Embryonic facial prominence (tissue), 1 donor: ENCODE measurements around the gene NPHS2.

Experiments used
- DNase-seq: peaks from one replicate; pipeline ENCODE4 v3.0.0-alpha.2; 2016; ENCODE audit errors: extremely low spot score

Gene NPHS2

GRCh38 chr1:179575497-179576314 lies at the start of gene NPHS2:
TSS of gene NPHS2 (minus strand) at chr1:179575948. CDS start at chr1:179575864, 84 bp downstream.
- no peak for DNase-seq

GRCh38 chr1:179612361-179612760 lies 36.6 kb upstream of the NPHS2 start:
- DNase-seq = no peak

- DNase-seq = no peak
Observed at GRCh38 chr1:179601093-179601492, 25.3 kb upstream of the NPHS2 start.

GRCh38 chr1:179599623-179600249 lies 24.0 kb upstream of the NPHS2 start:
- no peak for DNase-seq

GRCh38 chr1:179598631-179599030 lies 22.9 kb upstream of the NPHS2 start:
- DNase-seq = no peak

GRCh38 chr1:179591592-179592580 lies 16.1 kb upstream of the NPHS2 start, which contains the start of gene TDRD5:
TSS of gene TDRD5 (plus strand) at chr1:179591832. CDS start at chr1:179592616, 784 bp downstream.
- DNase-seq = no peak

GRCh38 chr1:179591253-179591591 lies 15.5 kb upstream of the NPHS2 start:
- DNase-seq = no peak

- no peak for DNase-seq
Observed at GRCh38 chr1:179590671-179591070, 14.9 kb upstream of the NPHS2 start.

GRCh38 chr1:179589509-179589908 lies 13.8 kb upstream of the NPHS2 start:
- no peak for DNase-seq

GRCh38 chr1:179588425-179589024 lies 12.8 kb upstream of the NPHS2 start:
- DNase-seq = no peak

- DNase-seq = no peak
Observed at GRCh38 chr1:179587336-179587735, 11.6 kb upstream of the NPHS2 start.

- peak; percentile 12 for DNase-seq
Observed at GRCh38 chr1:179586107-179586823, 10.5 kb upstream of the NPHS2 start.

- DNase-seq = no peak
Observed at GRCh38 chr1:179583771-179584320, 8.1 kb upstream of the NPHS2 start.

- no peak for DNase-seq
Observed at GRCh38 chr1:179576509-179576908, 761 bp upstream of the NPHS2 start.

GRCh38 chr1:179558078-179558477 lies 17.7 kb downstream of the NPHS2 start:
- no peak for DNase-seq

- DNase-seq = no peak
Observed at GRCh38 chr1:179554427-179554826, 21.3 kb downstream of the NPHS2 start.

GRCh38 chr1:179550746-179551682 lies 24.7 kb downstream of the NPHS2 start:
- DNase-seq = no peak

GRCh38 chr1:179549368-179549700 lies 26.4 kb downstream of the NPHS2 start:
- no peak for DNase-seq

GRCh38 chr1:179548666-179549367 lies 26.9 kb downstream of the NPHS2 start:
- no peak for DNase-seq
